OCI-LY7 (cell line): ENCODE data around the gene PQBP1.

Experiments
- EZH2phosphoT487 ChIP-seq: fragments of 200-600 bp; sonication (generic); IDR thresholded peaks from 2 replicates; pipeline ENCODE4 v1.6.1; 2018; ENCODE audit warnings: low read depth, borderline replicate concordance, mild to moderate bottlenecking, mixed run types, antibody characterized with exemption, low read length, moderate library complexity, mixed read lengths
- TF ChIP-seq, protein P1 (sequence below): fragments of 200-600 bp; sonication (generic); conservative IDR thresholded peaks from 2 replicates; pipeline ENCODE4 v1.5.1; 2014; ENCODE audit warnings: mild to moderate bottlenecking, antibody characterized with exemption, low read length, moderate library complexity, mixed read lengths

DNA sequence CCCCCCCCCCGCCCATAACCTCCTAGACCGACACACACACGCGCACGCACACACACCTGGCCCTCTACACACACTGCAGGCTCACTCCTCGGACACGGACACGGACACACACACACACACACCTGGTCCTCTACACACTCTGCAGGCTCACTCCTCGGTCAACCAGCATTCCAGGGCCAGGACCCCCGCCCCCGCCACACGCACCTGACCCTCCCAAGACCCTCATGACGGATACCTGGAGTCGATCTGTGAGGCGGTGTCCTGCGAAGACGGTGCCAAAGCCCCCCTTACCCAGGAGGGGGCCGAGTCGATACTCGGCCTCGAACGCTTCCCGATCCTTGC lies 20.5 kb downstream of the PQBP1 start:
- TF ChIP-seq, protein P1, sequence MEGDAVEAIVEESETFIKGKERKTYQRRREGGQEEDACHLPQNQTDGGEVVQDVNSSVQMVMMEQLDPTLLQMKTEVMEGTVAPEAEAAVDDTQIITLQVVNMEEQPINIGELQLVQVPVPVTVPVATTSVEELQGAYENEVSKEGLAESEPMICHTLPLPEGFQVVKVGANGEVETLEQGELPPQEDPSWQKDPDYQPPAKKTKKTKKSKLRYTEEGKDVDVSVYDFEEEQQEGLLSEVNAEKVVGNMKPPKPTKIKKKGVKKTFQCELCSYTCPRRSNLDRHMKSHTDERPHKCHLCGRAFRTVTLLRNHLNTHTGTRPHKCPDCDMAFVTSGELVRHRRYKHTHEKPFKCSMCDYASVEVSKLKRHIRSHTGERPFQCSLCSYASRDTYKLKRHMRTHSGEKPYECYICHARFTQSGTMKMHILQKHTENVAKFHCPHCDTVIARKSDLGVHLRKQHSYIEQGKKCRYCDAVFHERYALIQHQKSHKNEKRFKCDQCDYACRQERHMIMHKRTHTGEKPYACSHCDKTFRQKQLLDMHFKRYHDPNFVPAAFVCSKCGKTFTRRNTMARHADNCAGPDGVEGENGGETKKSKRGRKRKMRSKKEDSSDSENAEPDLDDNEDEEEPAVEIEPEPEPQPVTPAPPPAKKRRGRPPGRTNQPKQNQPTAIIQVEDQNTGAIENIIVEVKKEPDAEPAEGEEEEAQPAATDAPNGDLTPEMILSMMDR = no peak
- TF ChIP-seq EZH2phosphoT487 = no peak
